Central memory CD8-positive, alpha-beta T cell (primary cell): ENCODE measurements around the gene CERS5.

Experiments
- ATAC-seq: fragments of 150-1000 bp; cut with Tn5 transposase; replicated peaks from 2 replicates; pipeline ENCODE4 v1.10.0; 2022; ENCODE audit warnings: mild to moderate bottlenecking, moderate FRiP score, moderate number of reproducible peaks; ENCODE audit not compliant: poor library complexity, severe bottlenecking; ENCODE audit errors: extremely low read depth
- DNase-seq, 2 donors: peaks; one replicate each; pipeline ENCODE4 v3.0.0; 2021; ENCODE audit warnings: low spot score in 2 of 2
- H3K27ac Mint-ChIP-seq: one replicate; pipeline ENCODE4 v1.8.0; 2022; ENCODE audit warnings: low read depth, mild to moderate bottlenecking, moderate library complexity, mixed read lengths
- H3K27me3 Mint-ChIP-seq: one replicate; pipeline ENCODE4 v1.8.0; 2022; ENCODE audit warnings: mixed read lengths
- H3K36me3 Mint-ChIP-seq: one replicate; pipeline ENCODE4 v1.8.0; 2022; ENCODE audit warnings: mild to moderate bottlenecking, moderate library complexity, mixed read lengths; ENCODE audit not compliant: insufficient read depth
- H3K4me1 Mint-ChIP-seq: one replicate; pipeline ENCODE4 v1.8.0; 2022; ENCODE audit warnings: mixed read lengths
- H3K4me3 Mint-ChIP-seq: one replicate; pipeline ENCODE4 v1.8.0; 2022; ENCODE audit warnings: mild to moderate bottlenecking, moderate library complexity, mixed read lengths
- H3K9me3 Mint-ChIP-seq: one replicate; pipeline ENCODE4 v1.8.0; 2022; ENCODE audit warnings: mixed read lengths

Gene CERS5

DNA sequence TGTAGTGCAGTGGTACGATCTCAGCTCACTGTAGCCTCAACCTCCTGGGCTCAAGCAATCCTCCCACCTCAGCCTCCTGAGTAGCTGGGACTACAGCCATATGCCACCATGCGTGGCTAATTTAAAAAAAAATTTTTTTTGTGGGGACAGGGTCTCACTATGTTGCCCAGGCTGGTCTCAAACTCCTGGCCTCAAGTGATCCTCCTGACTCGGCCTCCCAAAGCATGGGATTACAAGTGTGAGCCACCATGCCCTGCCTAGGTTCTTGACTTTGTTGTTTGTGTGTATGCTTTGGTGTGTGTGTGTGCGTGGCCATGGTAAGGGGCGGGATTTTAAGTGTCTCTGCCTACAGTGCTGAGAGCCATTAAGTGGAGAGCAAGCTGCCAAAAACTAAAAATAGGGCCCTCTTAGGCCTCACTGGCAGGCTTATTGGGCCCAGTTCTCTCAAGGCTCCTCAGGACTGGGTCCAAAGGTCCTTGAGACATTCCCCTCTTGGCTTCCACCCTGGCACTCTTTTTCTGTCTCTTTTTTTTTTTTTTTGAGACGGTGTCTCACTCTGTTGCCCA is 50.0 kb downstream of the CERS5 start:
- DNase-seq (no peak), ATAC-seq (no peak)
- H3K4me3 Mint-ChIP-seq = no peak overlapping the region
- H3K27me3 Mint-ChIP-seq = no peaks in the 10 kb centered on the region
- H3K9me3 Mint-ChIP-seq = no peaks in the 10 kb centered on the region
- peaks cover 48% of the 10 kb centered on the region for H3K4me1 Mint-ChIP-seq
- H3K27ac Mint-ChIP-seq = no peak overlapping the region
- peaks cover 45% of the 10 kb centered on the region for H3K36me3 Mint-ChIP-seq

- peaks cover 37% of the 10 kb centered on the region for H3K36me3 Mint-ChIP-seq
- no peaks in the 10 kb centered on the region for H3K9me3 Mint-ChIP-seq
- ATAC-seq = no peak
- H3K4me1 Mint-ChIP-seq = peaks cover 40% of the 10 kb centered on the region
- no peak for DNase-seq
- no peaks in the 10 kb centered on the region for H3K27me3 Mint-ChIP-seq
- H3K27ac Mint-ChIP-seq = peak overlapping the region; percentile 97
- peak overlapping the region; percentile 98 for H3K4me3 Mint-ChIP-seq
Measured at GRCh38 chr12:50112456-50113218, 54.5 kb downstream of the CERS5 start.

- DNase-seq (peak; percentile 99), ATAC-seq (peak; percentile 89)
- Mint-ChIP-seq H3K27me3 (no peaks in the 10 kb centered on the region), H3K27ac (peak within 1 kb of the TSS; percentile 97), H3K36me3 (peaks cover 31% of the 10 kb centered on the region), H3K4me1 (peaks cover 35% of the 10 kb centered on the region), H3K9me3 (no peaks in the 10 kb centered on the region), H3K4me3 (peak within 1 kb of the TSS; percentile 98)
Measured at GRCh38 chr12:50111693-50112455, 55.3 kb downstream of the CERS5 start, which contains the start of gene COX14. TSS of gene COX14 (plus strand) at chr12:50112236. CDS start at chr12:50120044, 7,808 bp downstream.

- DNase-seq (no peak), ATAC-seq (no peak)
- Mint-ChIP-seq H3K27me3 (no peaks in the 10 kb centered on the region), H3K27ac (peak overlapping the region; percentile 97), H3K4me3 (peak overlapping the region; percentile 98), H3K9me3 (no peaks in the 10 kb centered on the region), H3K4me1 (peaks cover 30% of the 10 kb centered on the region), H3K36me3 (peaks cover 28% of the 10 kb centered on the region)
Measured at GRCh38 chr12:50111395-50111692, 55.8 kb downstream of the CERS5 start.

GRCh38 chr12:50110762-50111351 is 56.3 kb downstream of the CERS5 start:
- Mint-ChIP-seq H3K27me3 (no peaks in the 10 kb centered on the region), H3K27ac (peak overlapping the region; percentile 97), H3K36me3 (peaks cover 27% of the 10 kb centered on the region), H3K4me3 (peak overlapping the region; percentile 98), H3K4me1 (peaks cover 25% of the 10 kb centered on the region), H3K9me3 (no peaks in the 10 kb centered on the region)
- DNase-seq (no peak), ATAC-seq (no peak)

- H3K4me3 Mint-ChIP-seq = peak overlapping the region; percentile 11
- peak overlapping the region; percentile 69 for H3K27ac Mint-ChIP-seq
- H3K4me1 Mint-ChIP-seq = peaks cover 20% of the 10 kb centered on the region
- peaks cover 21% of the 10 kb centered on the region for H3K36me3 Mint-ChIP-seq
- H3K9me3 Mint-ChIP-seq = no peaks in the 10 kb centered on the region
- H3K27me3 Mint-ChIP-seq = no peaks in the 10 kb centered on the region
- ATAC-seq (no peak), DNase-seq (no peak)
Measured at GRCh38 chr12:50110127-50110761, 56.9 kb downstream of the CERS5 start.

GRCh38 chr12:50109319-50109718 is 57.9 kb downstream of the CERS5 start:
- H3K36me3 Mint-ChIP-seq = peaks cover 19% of the 10 kb centered on the region
- H3K9me3 Mint-ChIP-seq = no peaks in the 10 kb centered on the region
- DNase-seq (no peak), ATAC-seq (no peak)
- H3K27me3 Mint-ChIP-seq = no peaks in the 10 kb centered on the region
- H3K27ac Mint-ChIP-seq = no peak overlapping the region
- peaks cover 15% of the 10 kb centered on the region for H3K4me1 Mint-ChIP-seq
- H3K4me3 Mint-ChIP-seq = no peak overlapping the region

GRCh38 chr12:50107416-50108268 is 59.5 kb downstream of the CERS5 start:
- H3K4me1 Mint-ChIP-seq = peaks cover 10% of the 10 kb centered on the region
- no peak for ATAC-seq

DNA sequence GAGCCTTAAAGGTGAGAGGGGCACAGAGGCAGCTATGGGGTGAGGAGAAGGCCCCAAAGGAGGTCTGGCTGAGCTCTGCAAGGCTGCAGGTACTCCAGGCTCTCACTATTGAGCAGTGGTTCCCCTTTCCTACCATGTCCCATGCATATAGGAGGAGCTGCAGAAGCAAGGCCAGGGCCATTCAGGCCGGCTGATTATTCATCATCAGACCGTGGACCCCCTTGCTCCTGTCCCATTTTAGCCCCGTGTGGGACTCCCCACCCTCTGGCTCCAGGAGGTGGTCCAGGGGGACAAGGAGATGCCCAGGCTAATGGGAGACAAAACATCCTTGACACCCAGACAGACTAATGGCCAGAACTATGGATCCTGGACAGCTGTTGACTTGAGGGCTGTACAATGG is 60.3 kb downstream of the CERS5 start:
- Mint-ChIP-seq H3K27me3 (no peaks in the 10 kb centered on the region), H3K9me3 (no peaks in the 10 kb centered on the region), H3K36me3 (peaks cover 7% of the 10 kb centered on the region), H3K4me3 (no peak overlapping the region), H3K4me1 (peaks cover 5% of the 10 kb centered on the region), H3K27ac (no peak overlapping the region)
- ATAC-seq (no peak), DNase-seq (no peak)

More at GRCh38 chr12:50107416-50108268, 59.5 kb downstream of the CERS5 start:
- Mint-ChIP-seq H3K27me3 (no peaks in the 10 kb centered on the region), H3K27ac (no peak overlapping the region), H3K36me3 (peaks cover 13% of the 10 kb centered on the region), H3K9me3 (no peaks in the 10 kb centered on the region), H3K4me3 (no peak overlapping the region)
- DNase-seq = no peak

DNA sequence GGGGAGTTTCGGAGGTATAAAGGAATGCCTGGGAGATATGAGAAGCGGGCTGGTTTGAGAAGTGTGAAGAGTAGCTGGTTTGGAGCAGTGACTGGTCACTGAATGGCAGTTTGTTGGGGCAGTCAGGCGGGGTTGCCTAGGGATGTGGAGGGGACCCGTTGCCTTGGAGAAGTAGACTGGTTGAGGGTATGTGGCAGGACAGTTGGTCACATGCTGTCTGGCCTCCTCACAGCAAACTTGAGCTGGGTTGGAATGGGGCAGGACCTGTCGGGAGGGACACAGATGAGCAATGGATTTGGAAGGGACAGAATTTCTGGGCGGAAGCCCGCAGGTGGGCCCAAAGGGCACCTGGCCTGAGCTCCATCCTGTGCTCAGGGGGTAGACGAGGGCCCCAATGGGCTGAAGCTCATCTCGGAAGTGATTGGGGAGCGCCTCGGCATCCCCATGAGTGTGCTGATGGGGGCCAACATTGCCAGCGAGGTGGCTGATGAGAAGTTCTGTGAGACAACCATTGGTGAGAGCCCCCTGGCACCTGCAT is 61.2 kb downstream of the CERS5 start:
- peaks cover 8% of the 10 kb centered on the region for H3K36me3 Mint-ChIP-seq
- H3K27ac Mint-ChIP-seq = peak overlapping the region; percentile 58
- DNase-seq = no peak
- no peak for ATAC-seq
- no peak overlapping the region for H3K4me3 Mint-ChIP-seq
- H3K4me1 Mint-ChIP-seq = no peaks in the 10 kb centered on the region
- H3K27me3 Mint-ChIP-seq = no peaks in the 10 kb centered on the region
- H3K9me3 Mint-ChIP-seq = no peaks in the 10 kb centered on the region

- no peaks in the 10 kb centered on the region for H3K9me3 Mint-ChIP-seq
- no peaks in the 10 kb centered on the region for H3K4me1 Mint-ChIP-seq
- ATAC-seq (no peak), DNase-seq (no peak)
- H3K4me3 Mint-ChIP-seq = no peak overlapping the region
- H3K27me3 Mint-ChIP-seq = no peaks in the 10 kb centered on the region
- peaks cover 14% of the 10 kb centered on the region for H3K36me3 Mint-ChIP-seq
- peak overlapping the region; percentile 58 for H3K27ac Mint-ChIP-seq
Measured at GRCh38 chr12:50104417-50105366, 62.5 kb downstream of the CERS5 start.
